Measurements from ENCODE around the gene ACSM3.

- no peak for TF ChIP-seq POLR2A (IDR thresholded peaks at IDR 0.05)
- TF ChIP-seq CTCF (IDR thresholded peaks at IDR 0.05), result no peak
Observed at GRCh38 chr16:20799599-20799998, 35.8 kb downstream of the ACSM3 start.

Data from lower leg skin (tissue), 3 donors.